ENCODE results near the gene RWDD1.

Gene RWDD1

GRCh38 chr6:116543149-116543548 is 28.2 kb upstream of the RWDD1 start:
- DNase-seq (ENCODE audit: low read depth) = no peak
- no peak overlapping the region for H3K4me3 ChIP-seq (ENCODE audit: low read length)
- no peak for TF ChIP-seq CTCF (IDR thresholded peaks at IDR 0.05; ENCODE audit: insufficient read depth, low read depth, low read length, missing control alignments)

- no peak within 1 kb of the TSS for H3K4me3 ChIP-seq (ENCODE audit: low read length)
- DNase-seq (ENCODE audit: low read depth) = no peak
- no peak for TF ChIP-seq CTCF (IDR thresholded peaks at IDR 0.05; ENCODE audit: insufficient read depth, low read depth, low read length, missing control alignments)
These were observed 25.7 kb upstream of the RWDD1 start, which contains the start of gene TRAPPC3L for GRCh38 chr6:116545651-116546050. Gene TRAPPC3L (minus strand): TSS chr6:116545684. CDS start chr6:116545514, 170 bp downstream.

- DNase-seq (ENCODE audit: low read depth) = no peak
- no peak for TF ChIP-seq CTCF (IDR thresholded peaks at IDR 0.05; ENCODE audit: insufficient read depth, low read depth, low read length, missing control alignments)
- H3K4me3 ChIP-seq (ENCODE audit: low read length) = no peak overlapping the region
These were observed 23.9 kb upstream of the RWDD1 start for GRCh38 chr6:116547358-116547757.

GRCh38 chr6:116550796-116551195 is 20.5 kb upstream of the RWDD1 start:
- no peak overlapping the region for H3K4me3 ChIP-seq (ENCODE audit: low read length)
- no peak for DNase-seq (ENCODE audit: low read depth)
- no peak for TF ChIP-seq CTCF (IDR thresholded peaks at IDR 0.05; ENCODE audit: insufficient read depth, low read depth, low read length, missing control alignments)

- no peak within 1 kb of the TSS for H3K4me3 ChIP-seq (ENCODE audit: low read length)
- no peak for TF ChIP-seq CTCF (IDR thresholded peaks at IDR 0.05; ENCODE audit: insufficient read depth, low read depth, low read length, missing control alignments)
- no peak for DNase-seq (ENCODE audit: low read depth)
These were observed 17.9 kb upstream of the RWDD1 start, which contains the start of gene CALHM4 for GRCh38 chr6:116553451-116553850. Gene CALHM4 (plus strand): TSS chr6:116553751. CDS start chr6:116553794, 43 bp downstream.

GRCh38 chr6:116556065-116556464 is 15.2 kb upstream of the RWDD1 start:
- peak; percentile 52 for DNase-seq (ENCODE audit: low read depth)
- H3K4me3 ChIP-seq (ENCODE audit: low read length) = no peak overlapping the region
- no peak for TF ChIP-seq CTCF (IDR thresholded peaks at IDR 0.05; ENCODE audit: insufficient read depth, low read depth, low read length, missing control alignments)

GRCh38 chr6:116556814-116557415 is 14.4 kb upstream of the RWDD1 start:
- TF ChIP-seq CTCF (IDR thresholded peaks at IDR 0.05; ENCODE audit: insufficient read depth, low read depth, low read length, missing control alignments) = no peak
- no peak overlapping the region for H3K4me3 ChIP-seq (ENCODE audit: low read length)
- no peak for DNase-seq (ENCODE audit: low read depth)

Data from epithelial cell of esophagus (primary cell).